ENCODE data around the gene SLC7A7.
"Not testable (repeated sequence)": the region's sequence is repeated elsewhere in the genome, so short reads cannot be mapped to it uniquely, and the experiment has no call there.

SLC7A7 gene

DNA sequence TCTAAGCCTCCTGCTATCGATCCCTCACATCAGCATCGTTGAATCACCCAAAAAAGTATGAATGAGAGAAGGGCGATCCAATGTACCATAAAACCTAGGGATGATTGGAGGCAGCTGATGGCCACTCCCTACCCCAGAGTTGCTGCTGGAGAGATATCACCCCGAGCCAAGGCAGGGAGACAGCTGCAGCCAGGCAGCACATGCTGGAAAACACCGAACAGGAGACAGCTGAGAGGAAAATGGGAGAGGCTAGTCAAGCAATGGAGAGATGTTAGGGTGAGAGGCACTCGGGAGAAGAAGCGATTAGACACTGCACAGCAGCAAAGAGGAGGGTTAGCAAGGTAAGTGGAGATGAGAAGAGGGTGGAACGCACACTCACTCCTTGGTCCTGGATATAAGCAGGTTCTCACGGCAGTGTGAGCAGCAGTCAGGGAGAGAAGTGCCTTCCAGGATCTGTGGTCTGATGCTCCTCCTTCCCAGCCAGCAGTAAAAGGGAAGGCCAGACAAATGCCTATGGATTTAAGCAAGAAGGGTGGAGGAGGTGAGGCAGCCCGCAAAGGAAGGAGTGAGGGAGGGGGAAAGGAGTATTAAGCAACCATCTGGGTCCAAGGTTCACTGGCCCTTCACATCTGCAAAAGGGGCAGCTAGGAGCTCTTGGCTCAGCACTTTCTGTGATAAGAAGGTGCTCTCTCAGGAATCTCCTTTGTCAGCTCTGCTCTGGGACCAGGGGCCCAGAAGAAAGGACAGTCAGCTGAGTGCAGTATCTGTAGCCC, at the start of gene SLC7A7:
Gene SLC7A7 (minus strand): TSS at position 495 of the 773 bp plus-strand sequence. CDS start 2,037 bp downstream, outside the sequence.
- TF ChIP-seq ZFX (IDR thresholded peaks at IDR 0.05), result no peak
- H3K27ac ChIP-seq, result no peak within 1 kb of the TSS

DNA sequence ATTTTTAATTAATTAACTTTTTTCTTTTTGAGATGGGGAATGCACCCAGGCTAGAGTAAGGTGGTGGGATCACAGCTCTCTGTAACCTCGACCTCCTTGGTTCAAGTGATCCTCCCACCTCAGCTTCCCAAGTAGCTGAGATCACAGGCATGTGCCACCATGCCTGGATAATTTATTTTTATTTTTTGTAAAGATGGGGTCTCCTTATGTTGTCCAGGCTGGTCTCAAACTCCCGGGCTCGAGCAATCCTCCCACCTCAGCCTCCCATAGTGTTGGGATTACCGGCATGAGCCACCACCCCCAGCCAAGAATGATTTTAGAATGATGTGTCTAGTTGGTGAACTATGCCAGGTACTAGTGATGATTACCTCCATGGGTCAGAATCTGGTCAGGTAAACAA, 49.7 kb upstream of the SLC7A7 start:
- no peak overlapping the region for H3K27ac ChIP-seq
- TF ChIP-seq, protein P1, sequence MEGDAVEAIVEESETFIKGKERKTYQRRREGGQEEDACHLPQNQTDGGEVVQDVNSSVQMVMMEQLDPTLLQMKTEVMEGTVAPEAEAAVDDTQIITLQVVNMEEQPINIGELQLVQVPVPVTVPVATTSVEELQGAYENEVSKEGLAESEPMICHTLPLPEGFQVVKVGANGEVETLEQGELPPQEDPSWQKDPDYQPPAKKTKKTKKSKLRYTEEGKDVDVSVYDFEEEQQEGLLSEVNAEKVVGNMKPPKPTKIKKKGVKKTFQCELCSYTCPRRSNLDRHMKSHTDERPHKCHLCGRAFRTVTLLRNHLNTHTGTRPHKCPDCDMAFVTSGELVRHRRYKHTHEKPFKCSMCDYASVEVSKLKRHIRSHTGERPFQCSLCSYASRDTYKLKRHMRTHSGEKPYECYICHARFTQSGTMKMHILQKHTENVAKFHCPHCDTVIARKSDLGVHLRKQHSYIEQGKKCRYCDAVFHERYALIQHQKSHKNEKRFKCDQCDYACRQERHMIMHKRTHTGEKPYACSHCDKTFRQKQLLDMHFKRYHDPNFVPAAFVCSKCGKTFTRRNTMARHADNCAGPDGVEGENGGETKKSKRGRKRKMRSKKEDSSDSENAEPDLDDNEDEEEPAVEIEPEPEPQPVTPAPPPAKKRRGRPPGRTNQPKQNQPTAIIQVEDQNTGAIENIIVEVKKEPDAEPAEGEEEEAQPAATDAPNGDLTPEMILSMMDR (conservative IDR thresholded peaks at IDR 0.05), result no peak
- no peak for TF ChIP-seq ZFX (IDR thresholded peaks at IDR 0.05)

DNA sequence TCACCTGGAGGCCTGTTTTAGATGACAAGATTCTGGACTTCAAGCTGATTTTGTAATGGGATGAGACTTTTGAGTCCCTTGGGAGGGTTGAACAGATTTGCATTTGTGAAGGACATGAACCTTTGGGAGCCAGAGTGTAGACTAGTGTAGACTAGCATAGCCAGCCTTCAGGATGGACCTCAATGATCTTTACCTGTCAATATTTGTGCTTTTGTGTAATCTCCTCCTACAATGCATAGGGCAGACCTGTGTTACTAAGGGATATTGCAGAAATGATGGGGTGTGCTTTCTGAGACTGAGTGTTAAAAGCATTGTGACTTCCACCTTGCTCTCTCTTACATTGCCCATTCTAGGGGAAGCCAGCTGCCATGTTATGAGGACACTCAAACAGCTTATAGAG, 46.4 kb upstream of the SLC7A7 start:
- no peak overlapping the region for H3K27ac ChIP-seq
- TF ChIP-seq ZFX (IDR thresholded peaks at IDR 0.05), result no peak
- TF ChIP-seq, protein P1 (conservative IDR thresholded peaks at IDR 0.05), result no peak

DNA sequence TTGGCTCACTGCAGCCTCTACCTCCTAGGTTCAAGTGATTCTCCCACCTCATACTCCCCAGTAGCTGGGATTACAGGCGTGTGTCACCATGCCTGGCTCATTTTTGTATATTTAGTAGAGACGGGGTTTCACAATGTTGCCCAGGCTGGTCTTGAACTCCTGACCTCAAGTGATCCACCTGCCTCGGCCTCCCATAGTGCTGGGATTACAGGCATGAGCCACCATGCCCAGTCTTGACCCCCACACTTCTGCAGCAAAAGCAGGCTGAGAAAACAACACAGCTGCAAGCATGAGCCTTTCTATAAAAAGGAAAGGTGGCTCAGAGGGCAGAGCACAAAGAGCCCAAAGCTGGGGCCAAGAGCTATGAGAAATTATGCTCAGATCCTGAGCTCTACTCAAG, 45.1 kb upstream of the SLC7A7 start:
- H3K27ac ChIP-seq, result not testable (repeated sequence)

DNA sequence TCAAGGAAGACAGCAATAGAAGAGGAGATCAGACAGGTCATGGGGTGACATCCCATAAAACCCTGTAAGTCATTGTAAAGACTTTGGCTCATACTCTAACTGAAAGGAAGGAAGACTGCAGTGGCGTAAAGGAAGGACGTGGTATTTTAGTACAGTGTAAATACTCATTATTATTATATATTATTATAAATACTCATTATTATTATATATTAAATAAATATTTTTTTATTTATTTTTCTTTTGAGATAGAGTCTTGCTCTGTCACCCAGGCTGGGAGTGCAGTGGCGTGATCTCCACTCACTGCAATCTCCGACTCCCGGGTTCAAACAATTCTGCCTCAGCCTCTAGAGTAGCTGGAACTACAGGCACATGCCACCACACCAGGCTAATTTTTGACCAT, 41.2 kb upstream of the SLC7A7 start:
- H3K27ac ChIP-seq, result no peak overlapping the region
- TF ChIP-seq ZFX (IDR thresholded peaks at IDR 0.05), result no peak
- TF ChIP-seq, protein P1 (conservative IDR thresholded peaks at IDR 0.05), result no peak

DNA sequence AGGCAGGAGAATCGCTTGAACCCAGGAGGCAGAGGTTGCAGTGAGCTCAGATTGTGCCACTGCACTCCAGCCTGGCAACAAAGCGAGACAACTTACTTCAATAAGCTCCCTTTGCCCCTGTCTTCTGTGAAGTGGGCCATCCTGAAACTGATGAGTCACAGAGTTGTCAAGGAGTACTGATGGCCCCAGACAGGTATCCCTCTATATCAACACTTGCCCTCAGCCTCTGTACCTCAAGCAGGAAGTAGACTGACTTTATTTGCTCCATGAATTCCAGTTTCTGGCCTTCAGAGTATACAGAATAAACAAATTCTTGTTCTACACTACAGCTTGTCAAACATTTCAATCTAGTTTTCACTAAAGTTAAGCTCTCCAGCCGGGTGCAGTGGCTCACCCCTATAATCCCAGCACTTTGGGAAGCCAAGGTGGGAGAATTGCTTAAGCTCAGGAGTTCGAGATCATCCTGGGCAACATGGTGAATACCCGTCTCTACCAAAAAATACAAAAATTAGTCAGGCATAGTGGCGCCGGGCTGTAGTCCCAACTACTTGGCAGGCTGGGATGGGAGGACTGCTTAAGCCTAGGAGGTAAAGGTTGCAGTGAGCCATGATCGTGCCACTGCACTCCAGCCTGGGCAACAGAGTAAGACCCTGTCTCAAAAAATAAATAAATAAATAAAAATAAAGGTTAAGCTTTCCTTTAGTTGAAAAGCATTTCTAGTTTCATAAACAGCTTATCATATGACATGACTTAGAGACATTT, 39.9 kb upstream of the SLC7A7 start:
- TF ChIP-seq, protein P1 (conservative IDR thresholded peaks at IDR 0.05), result no peak
- no peak for TF ChIP-seq ZFX (IDR thresholded peaks at IDR 0.05)
- no peak overlapping the region for H3K27ac ChIP-seq

DNA sequence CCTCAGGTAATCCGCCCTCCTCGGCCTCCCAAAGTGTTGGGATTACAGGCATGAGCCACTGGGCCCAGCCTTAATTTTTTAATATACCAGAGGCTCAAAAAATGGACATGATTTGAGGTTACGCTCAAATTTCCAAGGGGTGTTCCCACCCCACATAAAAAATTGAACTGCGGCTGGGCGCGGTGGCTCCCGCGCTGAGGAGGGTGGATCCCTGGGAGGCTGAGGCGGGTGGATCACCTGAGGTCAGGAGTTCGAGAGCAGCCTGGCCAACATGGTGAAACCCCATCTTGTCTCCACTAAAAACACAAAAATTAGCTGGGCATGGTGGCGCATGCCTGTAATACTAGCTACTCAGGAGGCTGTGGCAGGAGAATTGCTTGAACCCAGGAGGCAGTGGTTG, 39.1 kb upstream of the SLC7A7 start:
- not testable (repeated sequence) for H3K27ac ChIP-seq

DNA sequence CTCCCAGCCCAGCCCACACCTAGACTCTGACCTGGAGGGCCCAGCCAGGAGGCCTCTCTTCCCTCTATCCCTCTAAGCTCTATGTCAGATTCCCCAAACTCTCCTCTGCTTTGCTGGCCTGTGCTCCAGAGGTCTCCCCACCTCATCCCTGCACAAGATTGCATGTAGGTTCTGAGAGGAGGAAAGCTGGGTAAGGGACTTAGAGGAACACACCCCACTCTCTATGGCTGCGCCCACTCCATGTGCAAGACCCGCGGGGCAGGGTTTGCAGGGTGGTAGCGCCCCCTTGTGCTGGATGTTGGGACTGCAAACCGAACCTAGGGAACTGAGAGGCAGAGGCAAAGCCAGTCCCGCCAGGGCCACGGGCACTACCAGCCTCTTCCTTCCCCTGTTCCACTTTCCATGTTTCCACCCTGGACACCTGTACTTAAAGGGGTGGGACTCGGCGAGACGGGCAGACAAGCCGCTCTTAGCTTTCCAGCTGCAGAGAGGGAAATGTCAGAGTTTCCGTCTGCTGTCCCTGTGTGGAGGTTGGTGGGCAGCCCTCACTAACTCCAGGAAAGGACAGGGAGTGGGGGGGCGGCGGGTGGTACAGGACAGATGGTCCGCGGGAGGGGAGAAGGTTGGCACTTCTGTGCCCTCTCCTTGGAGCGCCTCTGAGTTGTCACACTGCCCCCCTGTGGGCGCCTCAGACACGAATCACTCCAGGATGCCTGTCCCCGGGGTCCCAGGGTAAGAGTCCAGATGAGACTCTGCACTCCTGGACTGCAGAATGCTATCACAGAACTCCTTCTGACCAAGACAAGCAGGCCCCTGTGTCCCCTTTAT, 37.9 kb upstream of the SLC7A7 start:
- no peak for TF ChIP-seq ZFX (IDR thresholded peaks at IDR 0.05)
- TF ChIP-seq, protein P1 (conservative IDR thresholded peaks at IDR 0.05), result peak; percentile 95
- H3K27ac ChIP-seq, result no peak overlapping the region
